ENCODE data around the gene PROM1.

The PROM1 gene

DNA sequence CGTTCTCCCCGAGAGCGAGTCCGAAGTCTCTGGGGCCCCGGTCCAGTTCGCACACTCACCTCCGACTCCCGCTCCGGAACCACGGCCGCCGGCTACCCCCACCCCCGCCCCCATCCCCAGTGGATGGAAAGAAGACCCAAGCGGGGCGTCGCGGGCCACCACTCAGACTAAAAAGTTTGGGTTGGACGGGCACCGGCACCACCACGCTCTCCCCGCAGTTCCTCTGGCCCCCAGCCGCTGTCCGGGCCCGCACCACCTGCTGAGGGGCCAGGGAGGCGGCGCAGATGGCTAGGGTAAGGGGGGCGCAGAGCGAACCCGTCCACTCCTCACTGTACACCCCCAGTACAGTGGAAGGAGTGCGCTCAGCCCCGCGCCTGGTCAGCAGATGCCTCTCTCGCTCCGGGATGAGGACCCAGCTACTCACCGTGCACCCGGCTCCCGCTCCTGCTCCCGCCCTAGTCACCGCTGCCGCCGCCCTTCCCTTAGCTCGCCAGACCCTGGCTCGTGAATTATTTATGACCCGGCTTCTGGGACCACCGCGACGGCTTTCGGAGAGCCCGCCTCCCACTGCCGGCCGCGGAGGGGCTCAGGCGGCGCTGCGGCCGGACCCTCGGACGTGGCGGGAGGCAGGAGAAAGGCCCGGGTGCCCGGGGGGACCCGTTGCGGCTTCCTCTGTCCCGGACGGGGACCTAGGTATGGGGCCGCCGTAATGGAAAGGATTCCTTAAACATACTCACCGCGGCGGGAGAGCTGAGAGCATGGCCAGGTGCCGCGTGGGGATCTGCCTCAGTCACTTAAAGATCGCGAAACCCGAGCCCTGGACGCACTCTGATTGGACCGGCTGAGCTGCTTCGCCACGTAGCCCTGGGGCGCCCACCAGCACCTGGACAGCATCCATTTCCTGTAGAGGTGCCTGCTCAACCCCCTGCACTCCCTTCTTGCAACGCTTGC is at the start of gene PROM1:
Gene PROM1 (minus strand): TSS at position 783 of the 951 bp plus-strand sequence. CDS start 8,117 bp downstream, outside the sequence.
- Histone ChIP-seq H3K9ac (ENCODE audit: low read length) (no peak within 1 kb of the TSS), H3K27me3 (replicated peaks; ENCODE audit: control insufficient read depth, insufficient read depth, low read length) (peaks cover 61% of the 10 kb centered on the region), H3K4me1 (ENCODE audit: control insufficient read depth, insufficient read depth, low read length) (peaks cover 7% of the 10 kb centered on the region), H3K4me3 (ENCODE audit: low read length) (peak within 1 kb of the TSS; percentile 69), H3K36me3 (ENCODE audit: control insufficient read depth, insufficient read depth, low read length, severe bottlenecking) (no peaks in the 10 kb centered on the region), H3K9me3 (ENCODE audit: control insufficient read depth, low read length) (peaks cover 30% of the 10 kb centered on the region)
- peak; percentile 19 for DNase-seq (ENCODE audit: low read depth)

DNA sequence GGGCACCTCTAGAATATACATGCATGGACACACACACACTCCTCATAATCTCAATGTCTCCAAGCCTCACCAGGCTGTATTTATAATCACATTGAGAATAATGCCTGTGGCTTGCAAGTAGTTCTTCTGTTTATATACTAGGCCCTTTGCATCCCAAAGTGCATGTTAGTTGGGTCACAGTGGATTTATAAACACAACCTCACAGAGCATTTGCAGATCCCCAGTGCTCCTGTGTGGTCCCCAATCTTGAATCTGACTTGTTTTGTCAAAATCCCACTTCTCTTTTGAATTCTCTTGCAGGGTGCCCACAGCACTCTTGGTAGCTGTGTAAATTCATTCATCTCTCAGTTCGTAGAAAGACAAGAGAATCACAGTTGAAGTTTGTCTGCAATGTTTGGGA is 49.6 kb upstream of the PROM1 start:
- DNase-seq (ENCODE audit: low read depth): no peak
- H3K9me3 ChIP-seq (ENCODE audit: control insufficient read depth, low read length): peaks cover 11% of the 10 kb centered on the region
- no peak overlapping the region for H3K9ac ChIP-seq (ENCODE audit: low read length)
- H3K27me3 ChIP-seq (replicated peaks; ENCODE audit: control insufficient read depth, insufficient read depth, low read length): peaks cover 8% of the 10 kb centered on the region
- no peak overlapping the region for H3K4me3 ChIP-seq (ENCODE audit: low read length)
- H3K36me3 ChIP-seq (ENCODE audit: control insufficient read depth, insufficient read depth, low read length, severe bottlenecking): no peaks in the 10 kb centered on the region
- no peaks in the 10 kb centered on the region for H3K4me1 ChIP-seq (ENCODE audit: control insufficient read depth, insufficient read depth, low read length)

DNA sequence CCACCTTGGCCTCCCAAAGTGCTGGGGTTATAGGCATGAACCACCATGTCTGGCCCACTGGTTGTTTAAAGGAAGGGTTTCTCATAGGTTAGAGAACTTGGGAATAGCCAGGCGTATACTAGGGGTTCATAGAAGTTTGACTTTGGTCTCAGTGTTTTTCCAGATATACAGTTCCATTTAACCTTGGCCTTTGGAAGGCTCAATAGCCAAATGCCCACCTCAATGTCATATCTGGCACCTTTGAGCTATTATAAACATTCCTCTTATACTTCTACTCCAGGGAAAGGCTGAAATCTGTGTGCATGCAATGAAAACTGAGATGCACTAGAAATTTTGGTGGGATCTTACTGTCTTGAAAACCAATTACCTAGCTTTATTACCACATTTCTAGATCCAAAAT is 47.5 kb upstream of the PROM1 start:
- H3K9ac ChIP-seq (ENCODE audit: low read length): no peak overlapping the region
- no peaks in the 10 kb centered on the region for H3K36me3 ChIP-seq (ENCODE audit: control insufficient read depth, insufficient read depth, low read length, severe bottlenecking)
- DNase-seq (ENCODE audit: low read depth): no peak
- H3K27me3 ChIP-seq (replicated peaks; ENCODE audit: control insufficient read depth, insufficient read depth, low read length): peaks cover 14% of the 10 kb centered on the region
- H3K4me3 ChIP-seq (ENCODE audit: low read length): no peak overlapping the region
- H3K9me3 ChIP-seq (ENCODE audit: control insufficient read depth, low read length): peaks cover 11% of the 10 kb centered on the region
- H3K4me1 ChIP-seq (ENCODE audit: control insufficient read depth, insufficient read depth, low read length): no peaks in the 10 kb centered on the region

- H3K9ac ChIP-seq (ENCODE audit: low read length): no peak overlapping the region
- no peaks in the 10 kb centered on the region for H3K4me1 ChIP-seq (ENCODE audit: control insufficient read depth, insufficient read depth, low read length)
- H3K9me3 ChIP-seq (ENCODE audit: control insufficient read depth, low read length): peaks cover 1% of the 10 kb centered on the region
- DNase-seq (ENCODE audit: low read depth): no peak
- no peak overlapping the region for H3K4me3 ChIP-seq (ENCODE audit: low read length)
- H3K36me3 ChIP-seq (ENCODE audit: control insufficient read depth, insufficient read depth, low read length, severe bottlenecking): no peaks in the 10 kb centered on the region
- H3K27me3 ChIP-seq (replicated peaks; ENCODE audit: control insufficient read depth, insufficient read depth, low read length): peaks cover 18% of the 10 kb centered on the region
Observed at GRCh38 chr4:16129336-16129735, 45.5 kb upstream of the PROM1 start.

DNA sequence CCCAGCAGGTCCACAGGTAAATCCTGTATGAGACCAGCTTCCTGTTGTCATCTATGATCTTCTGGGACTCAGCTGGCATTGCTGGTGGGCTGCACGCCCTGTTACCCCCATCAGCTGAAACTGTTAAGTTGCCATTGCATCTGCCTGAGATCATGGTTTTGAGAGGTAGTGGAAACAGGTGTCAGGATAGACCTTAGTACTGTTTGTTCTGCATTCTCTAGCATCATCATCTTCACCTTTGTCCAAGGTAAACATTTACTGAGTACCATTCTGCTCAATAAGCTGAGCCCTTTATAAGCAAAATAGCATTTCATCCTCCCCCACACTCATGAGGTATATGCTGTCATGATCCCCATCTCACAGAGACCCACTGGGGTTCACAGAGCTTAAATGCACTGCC is 42.9 kb upstream of the PROM1 start:
- no peak overlapping the region for H3K4me3 ChIP-seq (ENCODE audit: low read length)
- no peak for DNase-seq (ENCODE audit: low read depth)
- peaks cover 5% of the 10 kb centered on the region for H3K4me1 ChIP-seq (ENCODE audit: control insufficient read depth, insufficient read depth, low read length)
- peaks cover 28% of the 10 kb centered on the region for H3K27me3 ChIP-seq (replicated peaks; ENCODE audit: control insufficient read depth, insufficient read depth, low read length)
- no peaks in the 10 kb centered on the region for H3K9me3 ChIP-seq (ENCODE audit: control insufficient read depth, low read length)
- no peaks in the 10 kb centered on the region for H3K36me3 ChIP-seq (ENCODE audit: control insufficient read depth, insufficient read depth, low read length, severe bottlenecking)
- H3K9ac ChIP-seq (ENCODE audit: low read length): no peak overlapping the region

DNA sequence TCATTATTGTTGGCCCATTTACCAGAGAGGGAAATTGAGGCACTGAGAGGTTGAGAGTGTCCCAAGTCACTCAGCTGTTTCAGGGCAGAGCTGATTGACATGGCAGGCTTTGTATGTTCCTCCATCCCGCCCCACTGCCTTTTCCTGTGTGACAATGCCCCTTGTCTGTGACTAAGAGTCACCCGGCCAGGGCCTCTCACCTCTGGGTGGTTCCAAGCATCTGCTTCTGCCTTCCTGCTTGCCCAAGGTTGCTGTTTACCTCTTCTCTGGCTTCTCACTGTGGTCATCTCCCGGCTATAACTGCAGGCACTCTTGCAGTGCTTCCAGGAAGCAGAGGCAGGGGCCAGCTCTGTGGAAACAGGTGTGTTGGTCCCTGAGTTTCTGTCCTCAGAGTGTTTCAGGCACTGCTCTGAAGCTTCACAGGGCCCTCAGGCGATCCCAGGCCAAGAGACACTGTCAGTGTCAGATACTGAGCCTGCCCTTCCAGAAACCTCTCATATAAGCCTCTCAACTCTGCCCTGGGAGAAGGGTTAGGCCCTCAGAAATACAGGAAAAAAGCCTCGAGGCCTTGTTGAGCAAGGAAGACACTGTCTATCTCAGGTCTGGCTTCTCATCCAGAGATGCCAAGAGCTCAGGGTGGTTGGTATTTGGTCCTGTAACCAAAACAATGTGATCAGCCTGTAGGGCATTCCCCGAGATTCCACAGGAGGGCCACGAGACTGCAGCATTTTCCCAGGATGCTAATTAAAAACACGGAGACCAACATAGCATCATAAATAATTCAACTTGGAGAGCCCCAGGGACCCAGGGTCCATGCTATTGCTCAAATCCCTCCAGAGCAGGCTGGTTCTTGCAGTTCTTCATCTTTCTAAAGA is 42.0 kb upstream of the PROM1 start:
- H3K36me3 ChIP-seq (ENCODE audit: control insufficient read depth, insufficient read depth, low read length, severe bottlenecking): no peaks in the 10 kb centered on the region
- H3K4me1 ChIP-seq (ENCODE audit: control insufficient read depth, insufficient read depth, low read length): peaks cover 5% of the 10 kb centered on the region
- H3K27me3 ChIP-seq (replicated peaks; ENCODE audit: control insufficient read depth, insufficient read depth, low read length): peaks cover 29% of the 10 kb centered on the region
- no peak overlapping the region for H3K9ac ChIP-seq (ENCODE audit: low read length)
- no peak overlapping the region for H3K4me3 ChIP-seq (ENCODE audit: low read length)
- H3K9me3 ChIP-seq (ENCODE audit: control insufficient read depth, low read length): no peaks in the 10 kb centered on the region
- peak; percentile 24 for DNase-seq (ENCODE audit: low read depth)

GRCh38 chr4:16124232-16124631 is 40.4 kb upstream of the PROM1 start:
- H3K36me3 ChIP-seq (ENCODE audit: control insufficient read depth, insufficient read depth, low read length, severe bottlenecking): no peaks in the 10 kb centered on the region
- no peak overlapping the region for H3K9ac ChIP-seq (ENCODE audit: low read length)
- H3K4me3 ChIP-seq (ENCODE audit: low read length): no peak overlapping the region
- no peak for DNase-seq (ENCODE audit: low read depth)
- peaks cover 45% of the 10 kb centered on the region for H3K27me3 ChIP-seq (replicated peaks; ENCODE audit: control insufficient read depth, insufficient read depth, low read length)
- peaks cover 5% of the 10 kb centered on the region for H3K4me1 ChIP-seq (ENCODE audit: control insufficient read depth, insufficient read depth, low read length)
- H3K9me3 ChIP-seq (ENCODE audit: control insufficient read depth, low read length): no peaks in the 10 kb centered on the region

GRCh38 chr4:16123356-16124084 is 39.7 kb upstream of the PROM1 start:
- H3K9me3 ChIP-seq (ENCODE audit: control insufficient read depth, low read length): no peaks in the 10 kb centered on the region
- H3K27me3 ChIP-seq (replicated peaks; ENCODE audit: control insufficient read depth, insufficient read depth, low read length): peaks cover 51% of the 10 kb centered on the region
- no peak overlapping the region for H3K4me3 ChIP-seq (ENCODE audit: low read length)
- peaks cover 5% of the 10 kb centered on the region for H3K4me1 ChIP-seq (ENCODE audit: control insufficient read depth, insufficient read depth, low read length)
- H3K36me3 ChIP-seq (ENCODE audit: control insufficient read depth, insufficient read depth, low read length, severe bottlenecking): no peaks in the 10 kb centered on the region
- no peak overlapping the region for H3K9ac ChIP-seq (ENCODE audit: low read length)
- no peak for DNase-seq (ENCODE audit: low read depth)

- no peaks in the 10 kb centered on the region for H3K36me3 ChIP-seq (ENCODE audit: control insufficient read depth, insufficient read depth, low read length, severe bottlenecking)
- no peak overlapping the region for H3K4me3 ChIP-seq (ENCODE audit: low read length)
- no peaks in the 10 kb centered on the region for H3K9me3 ChIP-seq (ENCODE audit: control insufficient read depth, low read length)
- H3K4me1 ChIP-seq (ENCODE audit: control insufficient read depth, insufficient read depth, low read length): peaks cover 5% of the 10 kb centered on the region
- no peak for DNase-seq (ENCODE audit: low read depth)
- H3K9ac ChIP-seq (ENCODE audit: low read length): no peak overlapping the region
- peaks cover 58% of the 10 kb centered on the region for H3K27me3 ChIP-seq (replicated peaks; ENCODE audit: control insufficient read depth, insufficient read depth, low read length)
Observed at GRCh38 chr4:16122784-16123183, 39.0 kb upstream of the PROM1 start.

- DNase-seq (ENCODE audit: low read depth): no peak
- H3K9me3 ChIP-seq (ENCODE audit: control insufficient read depth, low read length): no peaks in the 10 kb centered on the region
- no peak overlapping the region for H3K9ac ChIP-seq (ENCODE audit: low read length)
- peaks cover 5% of the 10 kb centered on the region for H3K4me1 ChIP-seq (ENCODE audit: control insufficient read depth, insufficient read depth, low read length)
- H3K27me3 ChIP-seq (replicated peaks; ENCODE audit: control insufficient read depth, insufficient read depth, low read length): peaks cover 59% of the 10 kb centered on the region
- no peaks in the 10 kb centered on the region for H3K36me3 ChIP-seq (ENCODE audit: control insufficient read depth, insufficient read depth, low read length, severe bottlenecking)
- H3K4me3 ChIP-seq (ENCODE audit: low read length): no peak overlapping the region
Observed at GRCh38 chr4:16122308-16122711, 38.5 kb upstream of the PROM1 start.

DNA sequence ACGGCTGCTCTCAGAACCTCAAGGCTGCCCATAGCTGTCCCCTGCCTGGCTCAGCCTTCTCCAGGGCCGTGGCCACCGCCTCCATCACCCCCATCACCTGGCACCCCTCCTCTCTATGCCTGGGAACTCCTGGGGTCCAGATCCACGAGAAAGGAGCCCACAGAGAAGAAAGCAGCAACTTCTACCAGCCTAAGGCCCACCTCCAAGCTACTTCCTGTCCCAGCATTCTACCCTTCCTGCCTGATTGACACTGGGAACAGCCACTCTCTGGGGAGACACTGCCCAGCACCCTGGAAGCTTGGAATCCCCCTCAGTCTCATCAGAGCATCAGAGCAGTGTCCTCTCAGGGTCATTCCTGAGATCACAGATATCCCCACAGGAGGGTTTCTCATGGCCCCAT is 36.9 kb upstream of the PROM1 start:
- Histone ChIP-seq H3K27me3 (replicated peaks; ENCODE audit: control insufficient read depth, insufficient read depth, low read length) (peaks cover 57% of the 10 kb centered on the region), H3K9ac (ENCODE audit: low read length) (no peak overlapping the region), H3K4me1 (ENCODE audit: control insufficient read depth, insufficient read depth, low read length) (peaks cover 5% of the 10 kb centered on the region), H3K4me3 (ENCODE audit: low read length) (no peak overlapping the region), H3K9me3 (ENCODE audit: control insufficient read depth, low read length) (no peaks in the 10 kb centered on the region), H3K36me3 (ENCODE audit: control insufficient read depth, insufficient read depth, low read length, severe bottlenecking) (no peaks in the 10 kb centered on the region)
- no peak for DNase-seq (ENCODE audit: low read depth)

Measured in adipocyte (in vitro differentiated cells).